HEK293 (cell line): ENCODE measurements around the gene FFAR4.

Experiments used
- CTCF ChIA-PET: fragments of 350-600 bp; formaldehyde crosslinking; extraction: SDS; loops from one replicate; lab custom pipeline; 2021; ENCODE audit warnings: antibody characterized with exemption; lab: Yijun Ruan, JAX
- POLR2A ChIA-PET: fragments of 300-600 bp; formaldehyde crosslinking; extraction: SDS; loops from one replicate; lab custom pipeline; 2020; ENCODE audit warnings: antibody characterized with exemption, inconsistent platforms; lab: Yijun Ruan, JAX
- H3K27ac ChIP-seq: fragments of 200-500 bp; sonication (Bioruptor generic); 2 replicates; pipeline ENCODE4 v1.5.1; 2014; ENCODE audit warnings: low read depth, low read length, control low read depth, inconsistent platforms; ENCODE audit errors: extremely low read depth
- H3K36me3 ChIP-seq, 2 experiments: fragments of 200-500 bp in 1 of 2; sonication (Bioruptor generic) in 1 of 2; 1 replicate in 1 of 2; 2 replicates in 1 of 2; pipeline ENCODE4 v1.5.1; 2014 to 2017; ENCODE audit warnings: inconsistent platforms in 2 of 2, low read length in 2 of 2; ENCODE audit not compliant: control insufficient read depth in 2 of 2, insufficient read depth in 1 of 2
- H3K4me1 ChIP-seq: fragments of 200-500 bp; sonication (Bioruptor generic); 2 replicates; pipeline ENCODE4 v1.5.1; 2014; ENCODE audit warnings: mild to moderate bottlenecking, low read length, inconsistent platforms; ENCODE audit not compliant: control insufficient read depth, insufficient read depth
- H3K4me3 ChIP-seq: 2 replicates; pipeline ENCODE4 v1.5.1; 2011; ENCODE audit warnings: low read depth, mild to moderate bottlenecking, control low read depth, low read length, moderate library complexity
- H3K9me3 ChIP-seq: fragments of 200-500 bp; sonication (Bioruptor generic); 2 replicates; pipeline ENCODE4 v1.5.1; 2014; ENCODE audit warnings: low read depth, low read length, inconsistent platforms; ENCODE audit not compliant: control insufficient read depth, insufficient read depth
- CTCF ChIP-seq: fragments of 450-650 bp; formaldehyde crosslinking; IDR thresholded peaks from 2 replicates; pipeline ENCODE4 v1.5.1; 2016; ENCODE audit warnings: missing biosample characterization, missing genetic modification characterization
- EGR2 ChIP-seq: fragments of 450-650 bp; formaldehyde crosslinking; IDR thresholded peaks from 2 replicates; pipeline ENCODE4 v1.5.1; 2016; ENCODE audit warnings: low read depth, missing biosample characterization, missing genetic modification characterization
- HIC1 ChIP-seq: fragments of 450-650 bp; formaldehyde crosslinking; IDR thresholded peaks from 2 replicates; pipeline ENCODE4 v1.5.1; 2016; ENCODE audit warnings: missing biosample characterization, missing genetic modification characterization
- HOXA7 ChIP-seq: sonication (generic); formaldehyde crosslinking; IDR thresholded peaks from 2 replicates; pipeline ENCODE4 v1.8.1; 2022; ENCODE audit warnings: missing genetic modification reagents, borderline replicate concordance
- KLF17 ChIP-seq: fragments of 450-650 bp; formaldehyde crosslinking; IDR thresholded peaks from 2 replicates; pipeline ENCODE4 v1.5.1; 2016; ENCODE audit warnings: missing biosample characterization, missing genetic modification characterization
- PRDM2 ChIP-seq: fragments of 450-650 bp; formaldehyde crosslinking; IDR thresholded peaks from 2 replicates; pipeline ENCODE4 v1.5.1; 2016; ENCODE audit warnings: missing biosample characterization, missing genetic modification characterization, borderline replicate concordance
- REPIN1 ChIP-seq: fragments of 450-650 bp; formaldehyde crosslinking; IDR thresholded peaks from 2 replicates; pipeline ENCODE4 v1.5.1; 2017; ENCODE audit warnings: missing biosample characterization, missing genetic modification characterization, low read depth
- ZBTB17 ChIP-seq: fragments of 450-650 bp; formaldehyde crosslinking; IDR thresholded peaks from 2 replicates; pipeline ENCODE4 v1.5.1; 2016; ENCODE audit warnings: missing biosample characterization, missing genetic modification characterization
- ZBTB20 ChIP-seq: fragments of 450-650 bp; formaldehyde crosslinking; IDR thresholded peaks from 2 replicates; pipeline ENCODE4 v1.5.1; 2016; ENCODE audit warnings: missing biosample characterization, missing genetic modification characterization
- ZFHX2 ChIP-seq: fragments of 450-650 bp; formaldehyde crosslinking; conservative IDR thresholded peaks from 2 replicates; pipeline ENCODE4 v1.5.1; 2016; ENCODE audit warnings: missing biosample characterization, missing genetic modification characterization
- ZFP37 ChIP-seq: fragments of 450-650 bp; formaldehyde crosslinking; IDR thresholded peaks from 2 replicates; pipeline ENCODE4 v1.5.1; 2016; ENCODE audit warnings: missing biosample characterization, missing genetic modification characterization
- ZNF174 ChIP-seq: fragments of 450-650 bp; formaldehyde crosslinking; IDR thresholded peaks from 2 replicates; pipeline ENCODE4 v1.5.0; 2017; ENCODE audit warnings: missing biosample characterization, mild to moderate bottlenecking, missing genetic modification characterization
- ZNF19 ChIP-seq: fragments of 450-650 bp; formaldehyde crosslinking; IDR thresholded peaks from 2 replicates; pipeline ENCODE4; 2016; ENCODE audit warnings: missing biosample characterization, missing genetic modification characterization, low read depth
- ZNF24 ChIP-seq: fragments of 450-650 bp; formaldehyde crosslinking; IDR thresholded peaks from 2 replicates; pipeline ENCODE4 v1.5.1; 2016; ENCODE audit warnings: missing biosample characterization, missing genetic modification characterization
- ZNF350 ChIP-seq: fragments of 450-650 bp; formaldehyde crosslinking; IDR thresholded peaks from 2 replicates; pipeline ENCODE4 v1.5.0; 2017; ENCODE audit warnings: missing biosample characterization, mild to moderate bottlenecking, missing genetic modification characterization
- ZNF391 ChIP-seq: fragments of 450-650 bp; formaldehyde crosslinking; IDR thresholded peaks from 2 replicates; pipeline ENCODE4 v1.5.1; 2016; ENCODE audit warnings: low read depth, missing biosample characterization, missing genetic modification characterization, borderline replicate concordance
- ZNF521 ChIP-seq: fragments of 450-650 bp; formaldehyde crosslinking; IDR thresholded peaks from 2 replicates; pipeline ENCODE4 v1.5.1; 2017; ENCODE audit warnings: missing biosample characterization, mild to moderate bottlenecking, missing genetic modification characterization
- ZNF623 ChIP-seq: fragments of 450-650 bp; formaldehyde crosslinking; IDR thresholded peaks from 2 replicates; pipeline ENCODE4 v1.5.1; 2016; ENCODE audit warnings: missing biosample characterization, missing genetic modification characterization
- ZNF654 ChIP-seq: fragments of 450-650 bp; formaldehyde crosslinking; IDR thresholded peaks from 2 replicates; pipeline ENCODE4 v1.5.1; 2016; ENCODE audit warnings: low read depth, missing biosample characterization, missing genetic modification characterization
- ZNF707 ChIP-seq: fragments of 450-650 bp; formaldehyde crosslinking; IDR thresholded peaks from 2 replicates; pipeline ENCODE4 v1.5.1; 2016; ENCODE audit warnings: missing biosample characterization, missing genetic modification characterization
- ZNF768 ChIP-seq: fragments of 450-650 bp; formaldehyde crosslinking; IDR thresholded peaks from 2 replicates; pipeline ENCODE4 v1.5.1; 2018; ENCODE audit warnings: missing biosample characterization, mild to moderate bottlenecking, missing genetic modification characterization
- ZSCAN4 ChIP-seq: fragments of 450-650 bp; formaldehyde crosslinking; IDR thresholded peaks from 2 replicates; pipeline ENCODE4 v1.5.1; 2017; ENCODE audit warnings: missing biosample characterization, missing genetic modification characterization
- ZXDB ChIP-seq: fragments of 450-650 bp; formaldehyde crosslinking; IDR thresholded peaks from 2 replicates; pipeline ENCODE4 v1.5.1; 2016; ENCODE audit warnings: missing biosample characterization, missing genetic modification characterization

FFAR4 gene

GRCh38 chr10:93554760-93555432, 11.6 kb upstream of the FFAR4 start:
- ChIA-PET POLR2A (interaction anchor here (0.9 to 1.0 kb wide), 2 partner anchors 126 to 148 kb away, joined by 3 read pairs; partner anchors contain the start of gene FRA10AC1), CTCF (interaction anchor here (0.5 to 4.4 kb wide), 43 partner anchors 9 to 482 kb away, joined by 3 to 110 read pairs (median 4); partner anchors contain the start of genes CYP26A1 and MYOF)
- Histone ChIP-seq H3K4me1 (no peaks in the 10 kb centered on the region), H3K4me3 (no peak overlapping the region), H3K9me3 (no peaks in the 10 kb centered on the region), H3K27ac (no peak overlapping the region), H3K36me3 (no peaks in the 10 kb centered on the region)
- peak; percentile 54 for TF ChIP-seq ZFHX2
- TF ChIP-seq ZNF350 (tag by site-specific recombination) = no peak
- peak; percentile 49 for TF ChIP-seq EGR2 (tag by site-specific recombination)
- TF ChIP-seq ZBTB20 (tag by site-specific recombination) = no peak
- no peak for TF ChIP-seq KLF17 (tag by site-specific recombination)
- no peak for TF ChIP-seq ZNF623 (tag by site-specific recombination)
- no peak for TF ChIP-seq ZNF24 (tag by site-specific recombination)
- TF ChIP-seq PRDM2 (tag by site-specific recombination) = no peak
- TF ChIP-seq ZSCAN4 (tag by site-specific recombination) = no peak
- TF ChIP-seq ZNF768 (tag by site-specific recombination) = no peak
- TF ChIP-seq HIC1 (tag by site-specific recombination) = no peak
- TF ChIP-seq ZXDB (tag by site-specific recombination) = no peak
- TF ChIP-seq ZNF19 (tag by site-specific recombination) = no peak
- TF ChIP-seq ZNF654 = peak; percentile 55
- no peak for TF ChIP-seq ZNF707 (tag by site-specific recombination)
- TF ChIP-seq ZNF174 (tag by site-specific recombination) = no peak
- peak; percentile 52; the same call in 1 of the 2 replicates for TF ChIP-seq ZBTB17
- TF ChIP-seq REPIN1 (tag by site-specific recombination) = no peak
- TF ChIP-seq HOXA7 (CRISPR knock-in tag) = no peak
- TF ChIP-seq CTCF (tag by site-specific recombination) = peak; percentile 61
- no peak for TF ChIP-seq ZNF391 (tag by site-specific recombination)
- no peak for TF ChIP-seq ZNF521 (tag by site-specific recombination)
- TF ChIP-seq ZFP37 (tag by site-specific recombination) = no peak
